ENCODE results near the gene ZNF292. TPM values are rescaled to one million over a fixed set of nuclear protein-coding genes. Genes with fewer than 3 reads are reported as not detected.

The ZNF292 gene
- polyA plus RNA-seq, 1 of the 3 experiments (the other 2 are of a cell fraction), result 3.2 TPM

- ChIA-PET CTCF (interaction anchor here (0.7 to 1.4 kb wide), 2 partner anchors 21 to 37 kb away, joined by 3 to 4 read pairs; partner anchors contain the start of gene CGA), POLR2A (interaction anchor here (1.1 kb wide), 1 partner anchor 1437 kb away, joined by 3 read pairs; no protein-coding TSS in a partner anchor)
- Histone ChIP-seq H3F3A (replicated peaks; ENCODE audit: insufficient read depth) (no peaks in the 10 kb centered on the region), H3K4me1 (ENCODE audit: control insufficient read depth in 1 of 2, insufficient read depth in 2 of 2, low read depth in 1 of 2, low read length in 1 of 2) (no peaks in the 10 kb centered on the region; a peak in 2 of 4 replicates), H3K9me3 (no peaks in the 10 kb centered on the region), H3K36me3 (replicated peaks in 1 of 2; ENCODE audit: control insufficient read depth in 1 of 2, insufficient read depth in 2 of 2, low read length in 1 of 2) (no peaks in the 10 kb centered on the region), H3K79me2 (ENCODE audit: insufficient read depth) (no peaks in the 10 kb centered on the region), H3K9me2 (no peaks in the 10 kb centered on the region), H3K4me3 (ENCODE audit: low read depth in 2 of 2, low read length in 1 of 2) (no peak overlapping the region), H3K27me3 (ENCODE audit: insufficient read depth) (no peaks in the 10 kb centered on the region), H3K9ac (no peak overlapping the region), H2AFZ (ENCODE audit: low read depth) (no peak overlapping the region), H3K4me2 (no peak overlapping the region), H3K27ac (ENCODE audit: low read depth in 2 of 2, low read length in 1 of 2) (no peak overlapping the region), H4K20me1 (ENCODE audit: insufficient read depth) (no peaks in the 10 kb centered on the region)
- 49% methylated on average over 2 of the region's 2 CpGs for WGBS (ENCODE audit: low lambda C conversion rate)
- peak; percentile 35 for DNase-seq
- TF ChIP-seq MXI1 (IDR thresholded peaks at IDR 0.05; ENCODE audit: low read depth, low read length) (no peak), TEAD4 (IDR thresholded peaks at IDR 0.05; ENCODE audit: borderline replicate concordance, insufficient read depth) (no peak), SIN3A (IDR thresholded peaks at IDR 0.05; ENCODE audit: borderline replicate concordance, low read depth, low read length) (no peak), NRF1 (IDR thresholded peaks at IDR 0.05; ENCODE audit: low read depth, low read length) (no peak), RCOR1 (IDR thresholded peaks at IDR 0.05; ENCODE audit: low read length) (no peak), USF2 (IDR thresholded peaks at IDR 0.05; ENCODE audit: borderline replicate concordance, low read depth, low read length) (no peak), YY1 (IDR thresholded peaks at IDR 0.05; ENCODE audit: low read depth) (no peak), TAF1 (IDR thresholded peaks at IDR 0.05; ENCODE audit: borderline replicate concordance, low read depth, low read length) (no peak), FOXM1 (IDR thresholded peaks at IDR 0.05; ENCODE audit: low read depth) (no peak), EP300 (IDR thresholded peaks at IDR 0.05; ENCODE audit: borderline replicate concordance in 1 of 2, low read depth in 1 of 2, low read length in 1 of 2) (peak in 1 of 2 experiments; percentile 36; a peak in 1 of 4 replicates), USF1 (IDR thresholded peaks at IDR 0.05; ENCODE audit: borderline replicate concordance, low read depth) (no peak), SMC3 (IDR thresholded peaks at IDR 0.05; ENCODE audit: low read depth, low read length) (no peak), GABPA (IDR thresholded peaks at IDR 0.05; ENCODE audit: low read depth) (no peak), RXRA (IDR thresholded peaks at IDR 0.05; ENCODE audit: borderline replicate concordance, low read depth) (no peak), ELF1 (IDR thresholded peaks at IDR 0.05) (no peak), RAD21 (IDR thresholded peaks at IDR 0.05; ENCODE audit: low read length) (no peak), ZBTB33 (IDR thresholded peaks at IDR 0.05; ENCODE audit: borderline replicate concordance, low read depth) (no peak), NFIC (IDR thresholded peaks at IDR 0.05; ENCODE audit: borderline replicate concordance) (no peak), FOXJ3 (CRISPR knock-in tag; IDR thresholded peaks at IDR 0.05) (no peak), IRF3 (IDR thresholded peaks at IDR 0.05; ENCODE audit: low read depth, low read length) (no peak), JUND (IDR thresholded peaks at IDR 0.05) (no peak), PBX3 (IDR thresholded peaks at IDR 0.05) (no peak), MAX (IDR thresholded peaks at IDR 0.05; ENCODE audit: low read depth) (no peak), RFX5 (IDR thresholded peaks at IDR 0.05; ENCODE audit: low read length) (peak; percentile 67; the same call in 1 of the 2 replicates), MEF2A (IDR thresholded peaks at IDR 0.05; ENCODE audit: borderline replicate concordance, low read depth) (no peak), FOSL2 (IDR thresholded peaks at IDR 0.05; ENCODE audit: borderline replicate concordance, low read depth) (no peak), POLR2AphosphoS5 (IDR thresholded peaks at IDR 0.05; ENCODE audit: low read depth, low read length) (no peak), TCF12 (IDR thresholded peaks at IDR 0.05) (no peak)
Measured at GRCh38 chr6:87115402-87116135, 39.8 kb upstream of the ZNF292 start.

Measured in SK-N-SH (cell line).